ENCODE data around the gene ASMT.
"Not testable (repeated sequence)": the region's sequence is repeated elsewhere in the genome, so short reads cannot be mapped to it uniquely, and the experiment has no call there.

DNA sequence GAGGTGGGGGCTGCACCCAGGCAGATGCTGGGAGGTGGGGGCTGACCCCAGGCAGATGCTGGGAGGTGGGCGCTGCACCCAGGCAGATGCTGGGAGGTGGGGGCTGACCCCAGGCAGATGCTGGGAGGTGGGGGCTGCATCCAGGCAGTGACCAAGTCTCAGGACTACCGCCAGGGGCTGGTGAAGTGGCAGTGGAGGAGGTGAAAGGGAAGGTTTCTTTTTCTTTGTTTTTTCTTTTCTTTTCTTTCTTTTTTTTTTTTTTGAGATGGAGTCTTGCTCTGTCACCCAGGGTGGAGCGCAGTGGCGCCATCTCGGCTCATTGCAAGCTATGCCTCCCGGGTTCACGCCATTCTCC, 10.0 kb downstream of the ASMT start:
- TF ChIP-seq EP300, POLR2A, CTCF, POLR2AphosphoS5 (IDR thresholded peaks at IDR 0.05): not testable (repeated sequence)
